Glomerular visceral epithelial cell (primary cell): ENCODE data around the gene TMCO4.
"Not testable (repeated sequence)": the region's sequence is repeated elsewhere in the genome, so short reads cannot be mapped to it uniquely, and the experiment has no call there.

ENCODE experiments used
- DNase-seq: peaks from one replicate; pipeline ENCODE4 v3.0.0-alpha.2; 2016; ENCODE audit errors: extremely low spot score

The TMCO4 gene

GRCh38 chr1:19637606-19638005 lies 162.1 kb downstream of the TMCO4 start:
- DNase-seq: no peak

- DNase-seq: not testable (repeated sequence)
Observed at GRCh38 chr1:19636749-19637148, 163.0 kb downstream of the TMCO4 start.

- DNase-seq: no peak
Observed at GRCh38 chr1:19636065-19636464, 163.7 kb downstream of the TMCO4 start.

- no peak for DNase-seq
Observed at GRCh38 chr1:19635646-19636045, 164.1 kb downstream of the TMCO4 start.

GRCh38 chr1:19635064-19635463 lies 164.7 kb downstream of the TMCO4 start:
- DNase-seq: not testable (repeated sequence)

GRCh38 chr1:19633106-19633505 lies 166.6 kb downstream of the TMCO4 start:
- DNase-seq: no peak
